GM06990 (cell line): ENCODE data around the gene TWNK.

Source experiments
- DNase-seq: peaks from one replicate; pipeline ENCODE4 v3.0.0-alpha.2; 2011; ENCODE audit not compliant: insufficient read length; ENCODE audit errors: extremely low read depth
- H3K27me3 ChIP-seq: replicated peaks from 2 replicates; pipeline ENCODE4 v1.6.0; 2011; ENCODE audit warnings: low read length; ENCODE audit not compliant: control insufficient read depth, insufficient read depth
- H3K36me3 ChIP-seq: 2 replicates; pipeline ENCODE4 v1.5.1; 2011; ENCODE audit warnings: low read length; ENCODE audit not compliant: control insufficient read depth, insufficient read depth
- H3K4me3 ChIP-seq: replicated peaks from 2 replicates; pipeline ENCODE4 v1.5.1; 2011; ENCODE audit warnings: low read depth, mild to moderate bottlenecking, control low read depth, low read length
- TF ChIP-seq, protein P1 (sequence below): IDR thresholded peaks from 2 replicates; pipeline ENCODE4 v1.5.1; 2011; ENCODE audit warnings: low read length, control low read depth, mild to moderate bottlenecking, inconsistent platforms; ENCODE audit not compliant: insufficient read depth, poor library complexity, severe bottlenecking

Gene TWNK

GRCh38 chr10:100948916-100949315 lies 38.4 kb upstream of the TWNK start:
- Histone ChIP-seq H3K27me3 (no peaks in the 10 kb centered on the region), H3K36me3 (peaks cover 5% of the 10 kb centered on the region), H3K4me3 (no peak overlapping the region)
- TF ChIP-seq, protein P1, sequence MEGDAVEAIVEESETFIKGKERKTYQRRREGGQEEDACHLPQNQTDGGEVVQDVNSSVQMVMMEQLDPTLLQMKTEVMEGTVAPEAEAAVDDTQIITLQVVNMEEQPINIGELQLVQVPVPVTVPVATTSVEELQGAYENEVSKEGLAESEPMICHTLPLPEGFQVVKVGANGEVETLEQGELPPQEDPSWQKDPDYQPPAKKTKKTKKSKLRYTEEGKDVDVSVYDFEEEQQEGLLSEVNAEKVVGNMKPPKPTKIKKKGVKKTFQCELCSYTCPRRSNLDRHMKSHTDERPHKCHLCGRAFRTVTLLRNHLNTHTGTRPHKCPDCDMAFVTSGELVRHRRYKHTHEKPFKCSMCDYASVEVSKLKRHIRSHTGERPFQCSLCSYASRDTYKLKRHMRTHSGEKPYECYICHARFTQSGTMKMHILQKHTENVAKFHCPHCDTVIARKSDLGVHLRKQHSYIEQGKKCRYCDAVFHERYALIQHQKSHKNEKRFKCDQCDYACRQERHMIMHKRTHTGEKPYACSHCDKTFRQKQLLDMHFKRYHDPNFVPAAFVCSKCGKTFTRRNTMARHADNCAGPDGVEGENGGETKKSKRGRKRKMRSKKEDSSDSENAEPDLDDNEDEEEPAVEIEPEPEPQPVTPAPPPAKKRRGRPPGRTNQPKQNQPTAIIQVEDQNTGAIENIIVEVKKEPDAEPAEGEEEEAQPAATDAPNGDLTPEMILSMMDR: no peak
- no peak for DNase-seq

- Histone ChIP-seq H3K36me3 (peaks cover 4% of the 10 kb centered on the region), H3K27me3 (no peaks in the 10 kb centered on the region), H3K4me3 (no peak overlapping the region)
- DNase-seq: no peak
- TF ChIP-seq, protein P1: no peak
Measured at GRCh38 chr10:100960251-100960650, 27.1 kb upstream of the TWNK start.

- no peaks in the 10 kb centered on the region for H3K27me3 ChIP-seq
- no peak for DNase-seq
- H3K4me3 ChIP-seq: no peak overlapping the region
- TF ChIP-seq, protein P1: no peak
- H3K36me3 ChIP-seq: peaks cover 6% of the 10 kb centered on the region
Measured at GRCh38 chr10:100962351-100963080, 24.8 kb upstream of the TWNK start.

DNA sequence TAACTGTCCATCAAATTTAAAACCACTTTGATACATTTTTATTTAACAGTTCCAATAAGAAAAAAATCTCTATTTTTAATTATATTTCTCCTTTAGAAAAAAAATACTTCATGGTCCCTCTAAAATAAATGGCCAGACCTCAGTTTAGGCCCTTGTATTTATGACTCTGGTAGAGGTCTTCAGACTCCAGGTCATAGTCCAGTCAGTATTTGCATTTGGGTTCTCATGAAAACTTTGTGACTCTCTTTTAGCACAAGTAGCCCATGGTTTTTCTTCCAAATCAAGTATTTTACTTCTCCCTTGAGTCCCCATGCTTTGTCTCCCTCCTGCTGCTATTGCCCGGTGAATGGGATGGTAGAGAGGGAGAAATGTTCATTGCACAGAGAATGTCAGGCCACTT lies 23.5 kb upstream of the TWNK start:
- H3K36me3 ChIP-seq: peaks cover 5% of the 10 kb centered on the region
- TF ChIP-seq, protein P1: no peak
- H3K27me3 ChIP-seq: no peaks in the 10 kb centered on the region
- H3K4me3 ChIP-seq: no peak overlapping the region
- no peak for DNase-seq

DNA sequence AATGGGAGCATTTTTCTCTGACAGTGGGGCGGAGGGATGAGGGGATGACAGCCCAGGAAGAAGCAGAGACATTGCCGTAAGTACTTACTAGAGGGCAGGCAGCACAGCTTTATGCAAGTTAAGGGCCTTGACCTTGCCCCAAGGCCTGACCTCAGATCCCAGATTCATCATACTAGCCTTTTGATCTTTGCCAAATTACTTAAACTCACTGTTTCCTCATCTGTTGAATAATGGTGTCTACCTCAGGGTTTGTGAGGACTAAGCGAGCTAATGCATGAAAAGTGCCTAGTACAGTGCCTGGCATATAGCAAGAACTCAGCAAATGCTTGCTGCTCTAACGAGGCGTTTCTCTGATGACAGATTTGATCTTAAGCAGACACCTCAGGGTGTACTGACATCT lies 21.5 kb upstream of the TWNK start:
- DNase-seq: no peak
- H3K27me3 ChIP-seq: no peaks in the 10 kb centered on the region
- no peak overlapping the region for H3K4me3 ChIP-seq
- TF ChIP-seq, protein P1: no peak
- peaks cover 5% of the 10 kb centered on the region for H3K36me3 ChIP-seq

- peaks cover 5% of the 10 kb centered on the region for H3K36me3 ChIP-seq
- DNase-seq: no peak
- no peaks in the 10 kb centered on the region for H3K27me3 ChIP-seq
- TF ChIP-seq, protein P1: no peak
- no peak overlapping the region for H3K4me3 ChIP-seq
Measured at GRCh38 chr10:100966887-100967286, 20.5 kb upstream of the TWNK start.
